ENCODE results near the gene C11orf24.
A peak's percentile ranks its signal among the peaks of the same experiment; 100 is the strongest.
"Not testable (repeated sequence)": the region's sequence is repeated elsewhere in the genome, so short reads cannot be mapped to it uniquely, and the experiment has no call there.

Gene C11orf24

GRCh38 chr11:68271781-68272608 is at the start of gene C11orf24:
TSS of gene C11orf24 (minus strand) at chr11:68271973. CDS start at chr11:68263767, 8,206 bp downstream.
- peak; percentile 88 for DNase-seq

GRCh38 chr11:68317147-68317785 is 45.5 kb upstream of the C11orf24 start:
- DNase-seq = no peak

GRCh38 chr11:68315171-68315920 is 43.6 kb upstream of the C11orf24 start:
- no peak for DNase-seq

- no peak for DNase-seq
Measured at GRCh38 chr11:68314203-68315170, 42.7 kb upstream of the C11orf24 start.

- DNase-seq = no peak
Measured at GRCh38 chr11:68313574-68314202, 41.9 kb upstream of the C11orf24 start.

- no peak for DNase-seq
Measured at GRCh38 chr11:68312780-68313573, 41.2 kb upstream of the C11orf24 start.

GRCh38 chr11:68312117-68312779 is 40.5 kb upstream of the C11orf24 start, which contains the start of gene LRP5:
TSS of gene LRP5 (plus strand) at chr11:68312591. CDS start at chr11:68312715, 124 bp downstream.
- no peak for DNase-seq

- DNase-seq = no peak
Measured at GRCh38 chr11:68311160-68312116, 39.7 kb upstream of the C11orf24 start.

- DNase-seq = no peak
Measured at GRCh38 chr11:68309621-68310185, 37.9 kb upstream of the C11orf24 start.

- no peak for DNase-seq
Measured at GRCh38 chr11:68308068-68308467, 36.3 kb upstream of the C11orf24 start.

- no peak for DNase-seq
Measured at GRCh38 chr11:68306636-68307035, 34.9 kb upstream of the C11orf24 start.

- DNase-seq = no peak
Measured at GRCh38 chr11:68303982-68304780, 32.4 kb upstream of the C11orf24 start.

- DNase-seq = no peak
Measured at GRCh38 chr11:68303083-68303482, 31.3 kb upstream of the C11orf24 start.

- no peak for DNase-seq
Measured at GRCh38 chr11:68302670-68303069, 30.9 kb upstream of the C11orf24 start.

- DNase-seq = no peak
Measured at GRCh38 chr11:68302256-68302655, 30.5 kb upstream of the C11orf24 start.

- DNase-seq = no peak
Measured at GRCh38 chr11:68300076-68300830, 28.5 kb upstream of the C11orf24 start.

GRCh38 chr11:68299517-68299879 is 27.7 kb upstream of the C11orf24 start:
- DNase-seq = not testable (repeated sequence)
